CD4-positive, alpha-beta T cell (primary cell): ENCODE measurements around the gene SPOP. TPM values are rescaled to one million over a fixed set of nuclear protein-coding genes. Genes with fewer than 3 reads are reported as not detected.
A peak's percentile ranks its signal among the peaks of the same experiment; 100 is the strongest.

Source experiments
- ATAC-seq: fragments of 200-7000 bp; cut with Tn5 transposase; one replicate; pipeline ENCODE4 v1.10.0; 2022; ENCODE audit warnings: mild to moderate bottlenecking; ENCODE audit not compliant: poor library complexity
- CTCF ChIA-PET: fragments of 350-600 bp; sonication (Branson Sonifier 250); formaldehyde crosslinking; loops from one replicate; lab custom pipeline; 2021; ENCODE audit warnings: antibody characterized with exemption, inconsistent platforms; lab: Charles Lee
- POLR2A ChIA-PET: fragments of 350-600 bp; sonication (Branson Sonifier 250); formaldehyde crosslinking; loops from one replicate; lab custom pipeline; 2021; ENCODE audit warnings: antibody characterized with exemption, inconsistent platforms; lab: Charles Lee
- DNase-seq, 14 experiments: peaks; one replicate each; pipeline ENCODE4 v3.0.0-alpha.2; 2013 to 2020; ENCODE audit warnings: mixed read lengths in 2 of 14
- H3K27ac ChIP-seq, 2 donors: one replicate each; pipeline versions ENCODE4 v1.5.1 to v1.7.0; 2013; ENCODE audit warnings: low read length in 2 of 2, low read depth in 1 of 2, mild to moderate bottlenecking in 1 of 2
- H3K27me3 ChIP-seq, 2 experiments: 1 replicate in 1 of 2; 2 replicates in 1 of 2; pipeline versions ENCODE4 v1.6.1 to v1.7.0; 2013; ENCODE audit warnings: low read length in 2 of 2, control low read depth in 1 of 2, mild to moderate bottlenecking in 1 of 2, moderate library complexity in 1 of 2; ENCODE audit not compliant: insufficient read depth in 2 of 2, control insufficient read depth in 1 of 2
- H3K36me3 ChIP-seq: one replicate; pipeline ENCODE4 v1.6.1; 2013; ENCODE audit warnings: low read length, control low read depth; ENCODE audit not compliant: insufficient read depth
- H3K4me1 ChIP-seq: one replicate; pipeline ENCODE4 v1.6.1; 2013; ENCODE audit warnings: low read length, control low read depth; ENCODE audit not compliant: insufficient read depth
- H3K4me3 ChIP-seq: one replicate; pipeline ENCODE4 v1.5.1; 2013; ENCODE audit warnings: mild to moderate bottlenecking, low read length, moderate library complexity
- H3K9me3 ChIP-seq, 2 experiments: 1 replicate in 1 of 2; 2 replicates in 1 of 2; pipeline versions ENCODE4 v1.6.1 to v1.7.0; 2013; ENCODE audit warnings: low read length in 2 of 2, mild to moderate bottlenecking in 2 of 2, control low read depth in 1 of 2, moderate library complexity in 1 of 2; ENCODE audit not compliant: control insufficient read depth in 1 of 2, insufficient read depth in 1 of 2
- H3K27ac Mint-ChIP-seq: one replicate; pipeline ENCODE4 v1.8.0; 2020; ENCODE audit warnings: mixed read lengths
- H3K27me3 Mint-ChIP-seq: one replicate; pipeline ENCODE4 v1.8.0; 2021; ENCODE audit warnings: mixed read lengths
- H3K36me3 Mint-ChIP-seq: one replicate; pipeline ENCODE4 v1.8.0; 2021; ENCODE audit warnings: low read depth, mixed read lengths
- H3K4me1 Mint-ChIP-seq: one replicate; pipeline ENCODE4 v1.8.0; 2021; ENCODE audit warnings: low read depth, mixed read lengths
- H3K4me3 Mint-ChIP-seq: one replicate; pipeline ENCODE4 v1.8.0; 2020; ENCODE audit warnings: mild to moderate bottlenecking, mixed read lengths
- H3K9me3 Mint-ChIP-seq: one replicate; pipeline ENCODE4 v1.8.0; 2020; ENCODE audit warnings: mixed read lengths
- CTCF ChIP-seq: fragments of 200-600 bp; IDR thresholded peaks from one replicate; pipeline ENCODE4 v1.8.0; 2022; ENCODE audit warnings: antibody characterized with exemption, mild to moderate bottlenecking
- intact Hi-C, 2 experiments: fragments of 100-400 bp; cut with DNase I in 1 of 2; cut with micrococcal nuclease in 1 of 2; formaldehyde crosslinking; loops; one replicate each; pipeline versions ENCODE4 v1.15.1 to v1.9.0; 2023 to 2025; cut with DNase I, micrococcal nuclease
- total RNA-seq, 174 experiments: library from RNA in 2 of 174; stranded (reverse) in 2 of 174; gene quantifications; one replicate each; pipeline ENCODE4 v1.2.3 and lab custom pipeline; 2021 to 2026

SPOP gene
- total RNA-seq, 2 experiments from 2014 or later: 38.7 to 41.5 TPM

DNA sequence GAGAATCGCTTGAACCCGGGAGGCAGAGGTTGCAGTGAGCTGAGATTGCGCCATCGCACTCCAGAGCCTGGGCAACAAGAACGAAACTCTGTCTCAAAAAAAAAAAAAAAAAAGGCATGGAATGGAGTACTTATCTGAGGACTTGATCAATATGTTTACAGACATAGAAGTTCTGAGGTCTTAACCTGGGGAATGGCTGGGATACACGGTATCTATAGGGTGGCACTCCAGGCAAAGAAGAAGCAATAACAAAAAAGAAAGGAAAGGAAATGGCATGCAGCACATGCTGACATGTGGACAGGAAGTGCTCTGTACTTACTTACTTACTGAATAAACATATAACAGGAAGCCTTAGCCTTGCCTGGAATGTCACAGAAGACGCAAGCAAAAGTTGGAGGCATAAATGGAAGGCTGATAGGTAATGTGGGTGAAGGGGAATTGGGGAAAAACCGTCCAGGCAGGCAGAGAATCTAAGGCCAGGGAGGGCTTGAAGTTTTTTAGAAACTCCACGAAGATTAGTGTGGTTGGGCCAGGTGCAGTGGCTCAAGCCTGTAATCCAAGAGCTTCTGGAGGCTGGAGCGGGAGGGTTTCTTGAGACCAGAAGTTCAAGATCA is 10.1 kb upstream of the SPOP start:
- H3K9me3 ChIP-seq: no peaks in the 10 kb centered on the region
- Mint-ChIP-seq H3K9me3 (no peaks in the 10 kb centered on the region), H3K27ac (peak overlapping the region; percentile 89), H3K36me3 (peaks cover 5% of the 10 kb centered on the region), H3K4me1 (peaks cover 43% of the 10 kb centered on the region), H3K27me3 (no peaks in the 10 kb centered on the region), H3K4me3 (peak overlapping the region; percentile 85)
- no peak for TF ChIP-seq CTCF
- POLR2A ChIA-PET: interaction anchor here (0.6 to 2.0 kb wide), 7 partner anchors 11 to 77 kb away, joined by 3 to 9 read pairs (median 3); partner anchors contain the start of gene SPOP
- peak in 5 of 14 experiments; percentile 8 to 74 (median 54) for DNase-seq
- intact Hi-C loops: no loop called here
- peaks cover 49% of the 10 kb centered on the region for H3K4me1 ChIP-seq
- H3K27ac ChIP-seq: peak overlapping the region; percentile 55 to 61
- H3K4me3 ChIP-seq: peak overlapping the region; percentile 30
- H3K36me3 ChIP-seq: no peaks in the 10 kb centered on the region
- CTCF ChIA-PET: interaction anchor here (1.5 to 1.7 kb wide), 2 partner anchors 118 kb away, joined by 5 to 12 read pairs; no protein-coding TSS in a partner anchor
- ATAC-seq: peak; percentile 94
- no peaks in the 10 kb centered on the region for H3K27me3 ChIP-seq

DNA sequence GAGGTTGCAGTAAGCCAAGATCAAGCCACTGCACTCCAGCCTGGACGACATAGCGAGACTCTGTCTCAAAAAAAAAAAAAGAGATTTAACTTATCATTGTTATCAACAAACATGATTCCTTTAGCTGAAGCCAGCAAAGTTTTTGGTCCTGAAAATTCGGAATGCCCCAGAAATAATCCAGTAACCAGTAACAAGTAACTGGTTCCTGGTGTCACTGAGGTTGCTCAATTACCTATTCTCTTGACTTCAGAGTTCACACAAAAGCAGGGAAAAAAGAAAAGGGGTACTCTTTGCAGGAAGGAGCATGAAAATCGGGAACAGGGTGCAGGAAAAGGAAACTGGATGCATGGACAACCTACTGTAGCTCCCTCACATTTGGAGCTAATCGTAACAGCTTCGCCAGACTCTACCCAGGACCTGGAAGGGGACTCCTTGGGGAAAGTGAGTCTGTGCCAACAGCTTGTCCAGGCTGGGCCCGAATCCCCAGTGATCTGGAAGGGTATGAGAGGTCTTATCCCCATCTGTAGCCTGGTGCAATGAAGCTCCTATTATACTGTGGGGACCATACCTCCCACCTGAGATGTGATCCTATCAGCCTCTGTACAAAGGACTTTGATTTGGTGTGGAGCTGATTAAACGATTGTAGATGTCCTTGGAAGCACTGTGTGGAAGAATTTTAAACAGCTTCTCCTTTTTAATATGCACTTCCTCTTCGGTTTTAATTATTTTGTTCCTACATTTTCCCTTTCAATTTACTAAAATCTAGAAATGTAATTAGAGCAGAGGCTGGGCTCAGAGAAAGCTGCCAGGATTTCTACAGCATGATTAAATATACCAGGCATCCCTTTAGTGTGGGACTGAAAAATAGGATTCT is 3.4 kb upstream of the SPOP start:
- intact Hi-C loops: no loop called here
- peaks cover 5% of the 10 kb centered on the region for H3K27me3 Mint-ChIP-seq
- H3K9me3 Mint-ChIP-seq: no peaks in the 10 kb centered on the region
- no peak overlapping the region for H3K4me3 Mint-ChIP-seq
- ATAC-seq (no peak), DNase-seq (no peak)
- Histone ChIP-seq H3K9me3 (no peaks in the 10 kb centered on the region), H3K4me3 (no peak overlapping the region), H3K27me3 (no peaks in the 10 kb centered on the region), H3K27ac (no peak overlapping the region), H3K4me1 (peaks cover 16% of the 10 kb centered on the region), H3K36me3 (no peaks in the 10 kb centered on the region)
- CTCF ChIA-PET: interaction anchor here (1.5 to 3.3 kb wide), 2 partner anchors 27 to 111 kb away, joined by 5 to 11 read pairs; partner anchors contain the start of gene SLC35B1
- no peak for TF ChIP-seq CTCF
- H3K4me1 Mint-ChIP-seq: peaks cover 20% of the 10 kb centered on the region
- H3K36me3 Mint-ChIP-seq: peaks cover 19% of the 10 kb centered on the region
- no peak overlapping the region for H3K27ac Mint-ChIP-seq
- POLR2A ChIA-PET: no interaction called here

DNA sequence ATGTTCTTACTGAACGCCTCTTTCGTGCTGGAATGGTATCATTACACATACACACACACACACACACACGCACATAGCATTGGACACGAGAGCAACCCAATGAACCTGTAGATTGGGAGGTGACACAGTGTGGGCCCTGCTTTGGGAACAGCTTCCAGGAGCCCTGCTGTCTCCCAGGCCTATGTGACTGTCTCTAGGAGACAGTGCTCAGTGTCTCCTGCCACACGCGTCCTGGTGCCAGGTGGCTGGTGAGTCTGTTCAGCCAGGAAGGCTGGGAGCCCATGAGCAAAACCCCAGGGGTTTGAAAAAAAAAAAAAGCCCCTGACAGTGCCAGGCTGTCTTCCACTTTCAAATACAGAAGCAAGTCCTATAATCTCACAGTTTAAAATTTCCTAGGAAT is 2.4 kb upstream of the SPOP start:
- DNase-seq: no peak
- H3K4me3 Mint-ChIP-seq: no peak overlapping the region
- Histone ChIP-seq H3K27me3 (no peaks in the 10 kb centered on the region), H3K4me3 (no peak overlapping the region), H3K9me3 (no peaks in the 10 kb centered on the region), H3K36me3 (peaks cover under 1% of the 10 kb centered on the region), H3K27ac (no peak overlapping the region), H3K4me1 (peaks cover 23% of the 10 kb centered on the region)
- ATAC-seq: no peak
- H3K27me3 Mint-ChIP-seq: peaks cover 5% of the 10 kb centered on the region
- CTCF ChIA-PET: interaction anchor here (3.3 kb wide), 1 partner anchor 110 kb away, joined by 11 read pairs; no protein-coding TSS in a partner anchor
- H3K36me3 Mint-ChIP-seq: peaks cover 27% of the 10 kb centered on the region
- POLR2A ChIA-PET: no interaction called here
- intact Hi-C loops: no loop called here
- no peak for TF ChIP-seq CTCF
- no peaks in the 10 kb centered on the region for H3K9me3 Mint-ChIP-seq
- H3K4me1 Mint-ChIP-seq: peaks cover 30% of the 10 kb centered on the region
- no peak overlapping the region for H3K27ac Mint-ChIP-seq
